OCI-LY1 (cell line): ENCODE results near the gene DACT2.

Experiments
- H2AFZ ChIP-seq: fragments of 200-600 bp; sonication (generic), shearing (Covaris generic); 2 replicates; pipeline ENCODE4 v1.6.0; 2014; ENCODE audit warnings: antibody characterized with exemption, mild to moderate bottlenecking, low read length
- H3F3A ChIP-seq: fragments of 200-600 bp; sonication (generic), shearing (Covaris generic); 2 replicates; pipeline ENCODE4 v1.6.0; 2014; ENCODE audit warnings: mild to moderate bottlenecking, antibody characterized with exemption, low read length, moderate library complexity; ENCODE audit not compliant: insufficient read depth
- H3K27ac ChIP-seq: fragments of 200-600 bp; sonication (generic); 2 replicates; pipeline ENCODE4 v1.5.1; 2014; ENCODE audit warnings: low read length, mixed run types, mild to moderate bottlenecking, low read depth; ENCODE audit not compliant: poor library complexity, severe bottlenecking
- H3K27me3 ChIP-seq: fragments of 200-600 bp; sonication (generic); 2 replicates; pipeline ENCODE4 v1.6.0; 2014; ENCODE audit warnings: antibody characterized with exemption, mild to moderate bottlenecking, low read length, moderate library complexity; ENCODE audit not compliant: insufficient read depth
- H3K36me3 ChIP-seq: fragments of 200-600 bp; sonication (generic); 2 replicates; pipeline ENCODE4 v1.6.1; 2014; ENCODE audit warnings: mild to moderate bottlenecking, antibody characterized with exemption, low read length, moderate library complexity, mixed read lengths; ENCODE audit not compliant: insufficient read depth
- H3K4me1 ChIP-seq: fragments of 200-600 bp; sonication (generic); 2 replicates; pipeline ENCODE4 v1.5.1; 2014; ENCODE audit warnings: mild to moderate bottlenecking, low read length, moderate library complexity; ENCODE audit not compliant: insufficient read depth, severe bottlenecking
- H3K4me2 ChIP-seq: fragments of 200-600 bp; sonication (generic), shearing (Covaris generic); 2 replicates; pipeline ENCODE4 v1.6.1; 2014; ENCODE audit warnings: low read length
- H3K4me3 ChIP-seq: fragments of 200-600 bp; sonication (generic); 2 replicates; pipeline ENCODE4 v1.5.1; 2014; ENCODE audit warnings: low read length, low read depth, mild to moderate bottlenecking, mixed read lengths; ENCODE audit not compliant: poor library complexity, severe bottlenecking
- H3K79me2 ChIP-seq: fragments of 200-600 bp; shearing (Covaris generic); 2 replicates; pipeline ENCODE4 v1.6.1; 2016; ENCODE audit warnings: mixed run types, low read length, mixed read lengths; ENCODE audit not compliant: insufficient read depth
- H3K9ac ChIP-seq: fragments of 200-600 bp; sonication (generic), shearing (Covaris generic); 2 replicates; pipeline ENCODE4 v1.6.1; 2014; ENCODE audit warnings: mild to moderate bottlenecking, low read length, mixed read lengths
- H3K9me2 ChIP-seq: fragments of 200-600 bp; sonication (generic), shearing (Covaris generic); 2 replicates; pipeline ENCODE4 v1.6.1; 2014; ENCODE audit warnings: low read depth, mild to moderate bottlenecking, low read length, mixed read lengths
- H3K9me3 ChIP-seq: fragments of 200-600 bp; shearing (Covaris generic); 2 replicates; pipeline ENCODE4 v1.6.1; 2014; ENCODE audit warnings: low read length, mixed read lengths
- H4K20me1 ChIP-seq: fragments of 200-600 bp; sonication (generic), shearing (Covaris generic); 2 replicates; pipeline ENCODE4 v1.6.0; 2016; ENCODE audit warnings: mild to moderate bottlenecking, low read length; ENCODE audit not compliant: insufficient read depth
- EZH2 ChIP-seq: fragments of 200-600 bp; sonication (generic), shearing (Covaris generic); IDR thresholded peaks from 2 replicates; pipeline ENCODE4 v1.8.0; 2017; ENCODE audit warnings: borderline replicate concordance, mixed run types, mild to moderate bottlenecking, antibody characterized with exemption, low read length, moderate library complexity, mixed read lengths
- TF ChIP-seq, protein P1 (sequence below): fragments of 200-600 bp; sonication (generic), shearing (Covaris generic); IDR thresholded peaks from 2 replicates; pipeline ENCODE4 v1.5.1; 2017; ENCODE audit warnings: mild to moderate bottlenecking, antibody characterized with exemption, low read length, moderate library complexity, mixed read lengths

DACT2 gene

DNA sequence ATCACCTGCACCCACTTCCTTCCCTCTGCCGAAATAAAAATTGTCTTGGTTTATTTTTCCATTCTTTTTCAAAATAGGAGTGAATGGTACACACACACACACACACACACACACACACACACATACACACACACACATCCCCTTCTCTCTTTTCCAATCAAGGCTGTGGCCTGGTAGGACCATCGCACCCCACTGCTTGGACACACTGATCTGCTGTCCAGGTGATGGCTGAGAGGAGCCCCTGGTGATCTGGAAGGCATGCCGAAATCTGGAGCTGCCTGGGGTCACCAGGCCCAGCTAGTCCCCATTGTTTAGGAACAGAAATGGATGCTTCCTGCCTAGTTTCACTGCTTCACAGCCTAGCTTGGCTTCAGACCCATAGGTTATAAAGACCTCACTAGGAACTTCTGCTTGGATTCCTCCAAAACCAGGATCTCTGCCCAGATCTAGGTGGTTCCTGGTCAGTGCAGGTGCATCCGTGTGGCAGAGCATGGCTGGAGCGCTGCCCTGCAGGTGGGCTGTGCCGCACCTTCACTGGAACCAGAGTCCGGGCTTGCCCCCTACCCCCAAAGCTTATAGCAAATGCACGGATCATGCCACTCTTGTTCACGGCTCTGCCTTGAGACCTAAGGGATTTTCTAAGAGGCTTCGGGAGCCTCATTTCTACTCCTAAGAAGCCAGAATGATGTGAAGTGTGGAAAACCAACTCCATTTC is 42.9 kb upstream of the DACT2 start:
- Histone ChIP-seq H2AFZ (no peak overlapping the region), H3K4me2 (no peak overlapping the region), H3K9ac (no peak overlapping the region), H3K9me2 (no peaks in the 10 kb centered on the region), H3K79me2 (no peaks in the 10 kb centered on the region), H3K9me3 (no peaks in the 10 kb centered on the region), H3K36me3 (no peaks in the 10 kb centered on the region), H3K4me1 (no peaks in the 10 kb centered on the region), H4K20me1 (no peaks in the 10 kb centered on the region), H3K4me3 (no peak overlapping the region), H3K27me3 (no peaks in the 10 kb centered on the region; the same call in 1 of the 2 replicates), H3K27ac (no peak overlapping the region), H3F3A (no peaks in the 10 kb centered on the region)
- no peak for TF ChIP-seq EZH2
- TF ChIP-seq, protein P1, sequence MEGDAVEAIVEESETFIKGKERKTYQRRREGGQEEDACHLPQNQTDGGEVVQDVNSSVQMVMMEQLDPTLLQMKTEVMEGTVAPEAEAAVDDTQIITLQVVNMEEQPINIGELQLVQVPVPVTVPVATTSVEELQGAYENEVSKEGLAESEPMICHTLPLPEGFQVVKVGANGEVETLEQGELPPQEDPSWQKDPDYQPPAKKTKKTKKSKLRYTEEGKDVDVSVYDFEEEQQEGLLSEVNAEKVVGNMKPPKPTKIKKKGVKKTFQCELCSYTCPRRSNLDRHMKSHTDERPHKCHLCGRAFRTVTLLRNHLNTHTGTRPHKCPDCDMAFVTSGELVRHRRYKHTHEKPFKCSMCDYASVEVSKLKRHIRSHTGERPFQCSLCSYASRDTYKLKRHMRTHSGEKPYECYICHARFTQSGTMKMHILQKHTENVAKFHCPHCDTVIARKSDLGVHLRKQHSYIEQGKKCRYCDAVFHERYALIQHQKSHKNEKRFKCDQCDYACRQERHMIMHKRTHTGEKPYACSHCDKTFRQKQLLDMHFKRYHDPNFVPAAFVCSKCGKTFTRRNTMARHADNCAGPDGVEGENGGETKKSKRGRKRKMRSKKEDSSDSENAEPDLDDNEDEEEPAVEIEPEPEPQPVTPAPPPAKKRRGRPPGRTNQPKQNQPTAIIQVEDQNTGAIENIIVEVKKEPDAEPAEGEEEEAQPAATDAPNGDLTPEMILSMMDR: no peak

DNA sequence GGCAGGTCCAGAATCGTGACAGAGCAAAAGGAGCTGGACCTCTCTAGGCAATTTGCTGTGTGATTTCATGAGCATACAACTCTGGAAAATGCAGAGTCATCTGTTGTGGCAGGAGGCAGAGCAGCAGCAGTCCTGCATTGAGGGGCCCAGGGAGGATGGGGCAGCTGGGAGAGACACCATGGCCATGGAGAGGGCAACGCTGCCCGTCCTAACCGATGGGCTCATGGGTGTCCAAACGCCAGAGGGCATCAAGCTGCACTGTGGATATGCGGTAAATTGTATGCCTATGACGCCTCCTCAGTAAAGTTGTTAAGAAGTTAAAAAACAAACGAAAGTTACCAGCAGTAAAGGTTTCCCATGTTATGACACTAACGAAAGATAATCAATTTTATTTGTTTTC is 42.2 kb upstream of the DACT2 start:
- H3K4me2 ChIP-seq: no peak overlapping the region
- no peaks in the 10 kb centered on the region; the same call in 1 of the 2 replicates for H3K27me3 ChIP-seq
- no peak for TF ChIP-seq EZH2
- TF ChIP-seq, protein P1: no peak

DNA sequence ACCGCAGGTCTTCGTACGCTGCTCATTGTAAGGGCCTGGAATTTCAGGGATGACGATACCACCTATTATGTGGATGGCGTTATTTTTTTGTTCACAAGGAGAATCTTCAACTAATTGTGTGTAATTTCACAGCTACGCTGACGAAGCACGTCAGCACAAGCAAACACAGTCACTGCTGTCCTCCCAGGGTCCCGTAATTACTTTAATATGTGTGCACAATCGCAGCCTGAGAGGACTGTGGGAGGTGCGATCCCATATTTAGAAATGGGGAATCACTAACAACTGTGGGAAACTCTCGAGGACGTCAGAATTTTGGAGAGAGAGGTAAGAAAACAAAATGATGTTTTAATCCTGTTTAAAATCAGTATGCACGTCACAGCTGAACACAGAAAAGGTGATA is 40.2 kb upstream of the DACT2 start:
- no peaks in the 10 kb centered on the region for H3K79me2 ChIP-seq

More for the DNA sequence above, 42.2 kb upstream of the DACT2 start:
- no peaks in the 10 kb centered on the region for H3K9me2 ChIP-seq
- no peak overlapping the region for H2AFZ ChIP-seq
- H3K9me3 ChIP-seq: no peaks in the 10 kb centered on the region
- no peak overlapping the region for H3K9ac ChIP-seq
- no peaks in the 10 kb centered on the region for H3K79me2 ChIP-seq
- H3K27ac ChIP-seq: no peak overlapping the region
- no peaks in the 10 kb centered on the region for H3F3A ChIP-seq
- H4K20me1 ChIP-seq: no peaks in the 10 kb centered on the region
- H3K36me3 ChIP-seq: no peaks in the 10 kb centered on the region
- no peak overlapping the region for H3K4me3 ChIP-seq
- no peaks in the 10 kb centered on the region for H3K4me1 ChIP-seq

More for the DNA sequence above, 40.2 kb upstream of the DACT2 start:
- no peaks in the 10 kb centered on the region for H3F3A ChIP-seq
- no peak overlapping the region for H3K9ac ChIP-seq
- H3K4me2 ChIP-seq: no peak overlapping the region
- H2AFZ ChIP-seq: no peak overlapping the region
- no peaks in the 10 kb centered on the region for H3K9me3 ChIP-seq
- no peak overlapping the region for H3K27ac ChIP-seq
- no peaks in the 10 kb centered on the region for H3K4me1 ChIP-seq
- H3K27me3 ChIP-seq: no peaks in the 10 kb centered on the region
- TF ChIP-seq, protein P1: no peak
- TF ChIP-seq EZH2: no peak
- H4K20me1 ChIP-seq: no peaks in the 10 kb centered on the region
- H3K4me3 ChIP-seq: no peak overlapping the region
- H3K9me2 ChIP-seq: no peaks in the 10 kb centered on the region
- no peaks in the 10 kb centered on the region for H3K36me3 ChIP-seq
